Measurements from ENCODE around the gene CTNND1.
A peak's percentile ranks its signal among the peaks of the same experiment; 100 is the strongest.

CTNND1 gene

DNA sequence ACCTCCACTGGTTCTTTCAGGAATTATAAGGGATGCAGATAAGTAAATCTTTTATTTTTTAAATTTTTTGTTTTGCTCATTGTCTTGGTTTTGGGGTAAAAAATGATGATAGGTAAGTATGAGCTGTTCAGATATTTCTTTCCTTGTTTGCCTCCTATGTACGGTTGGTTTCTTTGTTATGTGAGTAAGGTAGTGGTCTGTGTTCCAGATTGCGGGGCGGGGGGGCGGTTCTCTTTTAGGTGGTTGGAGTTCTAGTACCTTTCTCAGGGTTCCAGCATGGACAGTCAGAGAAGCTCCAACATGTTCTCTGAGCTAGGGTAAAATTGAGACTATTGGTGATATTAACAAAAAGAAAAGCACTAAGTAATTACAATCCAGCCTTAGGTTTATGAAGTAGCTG lies 2.4 kb downstream of the CTNND1 start:
- no peak for DNase-seq (ENCODE audit: low spot score)

DNA sequence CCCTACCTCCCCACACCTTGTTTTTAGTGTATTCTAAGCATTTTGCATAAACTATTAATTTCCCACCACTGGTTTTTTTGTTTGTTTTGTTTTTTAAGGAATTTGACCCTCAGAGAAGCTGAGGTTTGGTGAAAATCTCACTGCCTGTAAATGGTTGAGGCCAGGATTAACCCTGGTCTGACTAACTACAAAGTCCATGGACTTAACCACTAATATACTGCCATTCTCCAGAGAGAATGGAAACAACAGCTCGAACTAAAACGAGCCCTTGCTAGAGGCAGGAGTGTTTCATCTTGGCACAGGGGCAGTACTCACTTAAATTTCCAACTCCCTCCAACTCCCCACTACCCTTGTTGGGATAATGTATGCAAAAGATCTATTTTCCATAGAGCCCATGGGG lies 3.0 kb downstream of the CTNND1 start:
- no peak for DNase-seq (ENCODE audit: low spot score)

DNA sequence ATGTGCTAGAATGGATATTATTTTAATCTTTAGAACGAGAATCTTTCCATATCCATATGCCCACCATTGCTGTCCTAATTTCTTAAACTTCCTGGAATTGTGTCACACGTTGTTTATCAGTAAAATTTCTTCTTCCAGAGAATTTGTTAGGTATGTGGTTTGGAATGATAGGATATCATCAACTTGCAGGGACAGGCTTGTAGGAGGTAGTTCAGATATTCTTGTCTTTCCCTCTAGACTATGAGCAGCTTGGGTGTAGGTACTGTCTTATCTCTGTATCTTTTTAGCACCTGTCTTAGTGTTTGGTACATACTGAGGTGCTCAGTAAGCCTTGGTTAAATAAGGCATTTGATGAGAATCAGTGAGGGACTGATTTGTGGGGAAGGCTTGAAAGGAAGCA lies 3.4 kb downstream of the CTNND1 start:
- no peak for DNase-seq (ENCODE audit: low spot score)

DNA sequence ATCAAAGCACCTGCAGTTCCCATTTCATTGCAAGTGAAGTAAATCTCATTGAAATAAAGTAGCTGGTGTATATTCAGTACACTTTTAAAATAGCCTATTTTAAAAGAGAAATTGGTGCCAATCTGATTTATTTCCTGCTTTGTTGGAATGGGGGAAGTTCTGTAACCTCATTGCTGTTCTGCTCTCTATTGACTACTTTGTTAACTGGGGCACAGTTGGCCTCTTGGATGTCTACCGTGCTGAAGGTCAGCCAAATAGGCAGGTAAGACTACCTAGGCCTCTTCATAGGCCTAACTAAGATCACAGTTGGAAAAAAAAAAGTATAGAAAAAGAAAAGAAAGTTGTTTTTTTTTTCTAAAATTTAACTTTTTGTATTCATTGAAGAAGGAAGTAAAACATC lies 9.2 kb downstream of the CTNND1 start:
- DNase-seq (ENCODE audit: low spot score), result no peak

DNA sequence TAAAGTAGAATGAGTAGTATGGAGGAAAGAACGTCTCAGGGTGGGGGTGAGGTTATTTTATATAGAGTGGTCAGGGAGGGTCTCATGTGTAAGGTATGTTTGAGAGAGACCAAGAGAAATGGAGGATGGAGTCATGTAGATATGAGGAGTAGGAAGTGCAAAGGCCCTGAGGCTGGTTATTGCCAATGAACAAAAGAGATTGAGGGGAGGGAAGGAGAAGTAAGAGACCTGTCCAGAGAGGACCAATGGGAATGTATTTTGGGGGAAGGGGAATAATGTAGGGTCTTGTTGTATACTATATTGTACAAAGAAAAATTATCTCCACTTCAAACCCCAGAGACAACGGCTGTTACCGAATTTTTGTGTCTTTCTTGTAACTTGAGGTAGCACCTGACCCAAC lies 9.8 kb downstream of the CTNND1 start:
- no peak for DNase-seq (ENCODE audit: low spot score)

DNA sequence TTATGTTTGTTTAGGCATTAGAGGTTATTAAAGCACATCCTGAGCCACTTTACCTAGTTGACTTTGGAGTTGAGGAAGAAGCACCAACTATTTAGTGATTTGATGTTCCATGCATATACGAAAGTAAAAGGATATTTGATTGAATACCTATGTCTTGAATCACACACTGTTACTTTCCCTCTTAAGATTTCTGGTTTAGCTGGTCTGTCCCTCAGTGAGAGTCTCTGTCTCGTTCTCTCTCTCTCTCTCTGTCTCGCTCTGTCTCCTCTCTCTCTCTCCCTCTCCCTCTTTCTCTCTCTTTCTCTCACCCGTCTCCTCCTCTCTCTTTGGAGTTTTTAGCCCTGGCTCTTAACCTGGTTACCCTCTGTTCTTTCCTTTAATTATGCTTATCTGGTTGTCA lies 11.0 kb downstream of the CTNND1 start:
- no peak for DNase-seq (ENCODE audit: low spot score)

DNA sequence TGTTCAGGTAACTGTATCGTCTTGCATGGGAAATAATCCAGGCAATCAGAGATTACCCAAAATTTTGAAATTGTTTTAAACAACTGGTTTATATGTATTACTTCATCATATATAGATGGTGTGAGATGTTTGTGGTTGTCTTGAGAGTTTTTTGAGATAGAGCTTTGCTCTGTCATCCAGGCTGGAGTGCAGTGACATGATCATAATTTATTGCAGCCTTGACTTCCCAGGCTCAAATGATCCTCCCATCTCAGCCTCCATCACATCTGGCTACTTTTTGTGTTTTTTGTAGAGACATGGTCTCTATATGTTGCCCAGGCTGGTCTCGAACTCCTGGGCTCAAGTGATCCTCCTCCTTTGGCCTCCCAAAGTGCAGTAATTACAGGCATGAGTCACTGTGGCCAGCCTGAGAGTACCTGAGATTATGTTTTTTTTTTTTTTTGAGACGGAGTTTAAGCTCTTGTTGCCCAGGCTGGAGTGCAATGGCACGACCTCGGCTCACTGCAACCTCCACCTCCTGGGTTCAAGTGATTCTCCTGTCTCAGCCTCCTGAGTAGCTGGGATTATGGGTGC lies 11.5 kb downstream of the CTNND1 start:
- DNase-seq (ENCODE audit: low spot score), result no peak

DNA sequence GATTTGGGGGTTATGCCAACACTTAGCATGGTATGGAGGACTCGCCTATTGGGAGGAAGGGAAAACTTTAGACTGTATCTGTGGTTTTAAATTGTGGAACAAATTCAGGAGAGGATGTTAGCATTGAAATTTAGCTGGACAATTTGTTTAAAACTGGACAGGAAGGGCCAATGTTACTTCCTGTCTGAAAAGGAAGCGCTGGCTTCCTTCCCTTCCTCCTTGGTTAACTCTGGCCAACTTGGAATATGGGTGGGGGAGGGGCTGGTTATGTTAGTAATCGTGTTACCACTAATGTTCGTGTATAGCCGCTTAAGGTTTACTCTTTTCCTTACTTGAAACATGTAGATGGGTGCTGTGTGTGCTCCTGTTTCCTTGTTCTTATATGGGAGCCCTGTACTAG lies 13.9 kb downstream of the CTNND1 start:
- no peak for DNase-seq (ENCODE audit: low spot score)

DNA sequence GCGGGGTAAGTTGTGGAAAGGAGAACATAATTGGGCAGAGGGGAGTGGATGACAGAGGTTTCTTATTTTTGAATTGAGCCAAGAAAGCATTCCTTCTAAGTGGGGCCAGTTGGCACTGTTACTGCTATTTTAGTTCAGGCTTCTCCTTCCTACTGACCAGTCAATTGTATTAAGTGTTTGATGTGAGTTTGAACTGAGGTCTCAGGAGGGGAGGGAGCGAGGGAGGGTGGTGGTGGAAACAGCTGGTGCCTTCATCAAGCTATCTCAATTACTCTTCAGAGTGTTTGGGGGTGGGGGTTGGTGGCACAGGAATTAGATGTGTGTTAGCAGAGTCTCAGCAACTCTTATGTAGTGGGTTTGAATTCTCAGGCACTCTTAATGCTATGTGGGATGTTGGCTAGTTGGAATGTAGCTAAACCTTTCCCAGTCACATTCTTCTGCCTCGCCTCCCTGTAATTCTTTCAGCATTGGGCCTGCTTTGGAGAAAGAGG lies 14.5 kb downstream of the CTNND1 start:
- DNase-seq (ENCODE audit: low spot score), result peak; percentile 54

DNA sequence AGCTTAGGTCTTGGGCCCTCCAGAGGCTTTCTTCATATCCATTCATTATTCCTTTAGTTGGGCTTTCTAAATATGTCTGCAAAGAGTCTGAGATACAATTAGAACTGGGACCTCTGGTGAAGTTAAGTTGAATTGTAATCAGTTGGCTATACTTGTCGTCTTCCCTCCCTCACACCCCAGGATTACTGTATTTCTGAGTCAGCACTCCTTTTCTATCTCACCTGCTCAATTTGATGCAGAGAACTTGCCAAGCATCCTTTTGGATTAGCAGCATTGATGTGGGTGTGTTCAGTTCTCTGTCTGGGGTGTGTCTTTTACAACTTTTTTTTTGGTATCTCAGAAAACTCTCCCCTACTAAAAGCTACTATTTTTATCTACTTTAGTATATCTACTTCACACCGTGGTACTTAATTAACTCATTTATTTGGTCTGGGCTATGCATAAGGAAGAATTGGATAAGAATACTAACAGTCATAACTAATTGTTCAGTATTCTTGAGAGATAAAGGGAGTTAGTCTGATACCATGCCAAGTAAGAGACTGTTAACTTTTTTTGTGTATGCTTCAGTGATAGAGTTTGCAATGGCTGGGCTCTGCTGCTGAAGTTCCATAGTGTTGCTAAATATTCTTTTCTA lies 15.1 kb downstream of the CTNND1 start:
- no peak for DNase-seq (ENCODE audit: low spot score)

DNA sequence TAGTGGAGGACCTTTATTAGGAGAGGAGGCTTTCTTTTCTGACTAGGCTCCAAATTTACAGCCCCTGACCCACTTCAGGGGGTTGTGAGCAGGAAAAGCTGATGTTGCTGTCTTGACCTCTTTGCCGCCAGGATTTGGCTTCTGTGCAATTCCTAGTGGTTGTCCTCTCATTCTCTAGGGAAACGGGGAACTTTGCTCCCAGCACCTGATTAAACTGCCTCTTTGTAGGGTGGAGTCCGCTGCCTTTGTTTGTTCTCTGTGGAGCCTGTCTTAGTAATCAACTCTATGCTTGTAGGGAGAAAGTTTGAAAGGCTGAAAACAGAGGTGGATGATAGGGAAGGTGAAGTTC lies 16.3 kb downstream of the CTNND1 start:
- no peak for DNase-seq (ENCODE audit: low spot score)

DNA sequence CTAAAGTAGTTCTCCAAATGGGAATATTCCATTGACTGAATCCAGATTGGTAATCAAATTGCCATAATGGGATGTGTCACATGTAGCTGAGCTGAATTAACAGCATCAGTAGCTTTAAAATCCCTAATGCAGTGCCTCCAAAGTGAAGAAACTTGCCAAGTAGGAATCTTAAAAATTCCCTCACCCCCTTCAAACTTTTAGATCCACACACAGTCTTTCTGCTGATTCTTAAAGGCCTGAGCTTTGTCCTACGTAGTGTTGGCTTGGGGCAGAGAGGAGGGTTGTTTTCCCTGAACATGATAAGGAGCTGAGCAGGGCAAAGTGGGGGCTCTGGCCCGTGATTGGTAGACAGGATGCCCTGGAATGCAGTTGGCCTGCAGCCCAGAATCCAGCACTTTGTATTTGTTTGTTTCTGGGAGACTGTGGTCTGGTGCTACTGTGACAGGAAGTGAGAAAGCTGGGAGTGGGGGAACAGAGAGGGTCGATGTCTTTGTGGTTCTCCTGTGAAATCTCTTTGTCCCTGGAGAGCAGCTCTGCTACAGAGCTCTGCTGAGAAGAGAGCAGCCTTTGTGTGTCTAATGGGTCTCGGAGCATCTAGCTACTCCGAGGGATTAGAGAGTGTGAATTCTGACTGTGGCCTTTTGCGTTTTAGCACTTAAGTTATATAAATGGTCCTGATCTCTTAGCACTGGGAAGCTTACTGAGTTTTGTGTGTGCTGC lies 16.9 kb downstream of the CTNND1 start:
- DNase-seq (ENCODE audit: low spot score), result peak; percentile 91

DNA sequence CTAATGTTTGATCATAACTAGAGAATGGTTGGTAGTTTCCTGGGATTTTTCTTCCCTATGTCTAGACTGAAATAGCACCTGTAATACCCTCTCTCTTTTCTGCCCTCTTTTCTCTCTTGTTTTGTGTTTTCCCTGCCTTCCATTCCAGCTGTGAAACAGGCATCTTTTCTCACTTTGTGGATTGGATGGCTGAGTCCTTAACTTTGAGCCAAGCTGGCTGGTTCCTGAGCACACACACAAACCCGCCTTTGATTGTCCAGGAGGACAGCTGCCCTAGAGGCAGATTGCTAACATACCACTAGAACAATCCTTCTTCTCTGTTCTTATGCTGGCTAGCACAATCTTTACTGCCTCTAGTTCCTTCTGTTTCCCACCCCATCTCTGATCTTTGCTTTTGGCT lies 17.7 kb downstream of the CTNND1 start:
- peak; percentile 70 for DNase-seq (ENCODE audit: low spot score)

DNA sequence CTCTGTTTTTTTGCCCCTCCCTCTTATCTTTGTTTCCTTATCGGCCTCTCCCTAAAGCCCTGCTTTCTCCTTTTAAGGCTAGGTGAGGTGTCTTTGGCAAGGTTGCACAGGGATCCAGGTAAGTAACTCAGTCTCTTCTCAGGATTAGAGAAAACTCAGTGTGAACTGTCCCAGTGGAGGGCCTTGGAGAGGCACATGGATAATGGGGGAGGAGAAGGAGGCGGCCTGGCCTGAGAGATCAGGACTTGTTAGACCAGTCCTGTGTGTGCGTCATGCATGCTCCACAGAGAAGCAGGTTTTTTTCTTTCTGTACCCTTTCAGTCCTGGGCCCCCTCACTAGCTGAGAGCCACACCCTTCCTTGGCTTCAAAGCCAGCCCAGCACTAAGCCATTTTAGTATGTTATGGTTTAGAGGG lies 19.9 kb downstream of the CTNND1 start:
- no peak for DNase-seq (ENCODE audit: low spot score)

DNA sequence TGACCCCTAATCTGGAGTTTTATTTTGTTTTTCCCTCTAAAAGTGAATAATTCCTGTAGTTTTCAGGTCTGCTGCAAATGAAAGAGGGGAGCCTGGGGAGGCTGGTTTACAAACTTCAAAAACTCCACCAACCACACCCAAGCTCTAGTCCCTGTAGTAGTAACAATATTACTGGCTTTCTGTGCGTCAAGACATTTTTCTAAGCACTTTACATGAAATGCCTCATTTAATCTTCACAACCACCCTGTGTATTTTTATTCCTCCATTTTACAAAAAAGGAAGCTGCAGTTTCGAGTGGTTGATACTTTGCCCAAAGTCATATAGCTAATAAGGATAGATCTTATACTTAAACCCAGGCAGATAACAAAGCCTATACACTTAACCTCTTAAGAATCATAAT lies 23.5 kb downstream of the CTNND1 start:
- no peak for DNase-seq (ENCODE audit: low spot score)

DNA sequence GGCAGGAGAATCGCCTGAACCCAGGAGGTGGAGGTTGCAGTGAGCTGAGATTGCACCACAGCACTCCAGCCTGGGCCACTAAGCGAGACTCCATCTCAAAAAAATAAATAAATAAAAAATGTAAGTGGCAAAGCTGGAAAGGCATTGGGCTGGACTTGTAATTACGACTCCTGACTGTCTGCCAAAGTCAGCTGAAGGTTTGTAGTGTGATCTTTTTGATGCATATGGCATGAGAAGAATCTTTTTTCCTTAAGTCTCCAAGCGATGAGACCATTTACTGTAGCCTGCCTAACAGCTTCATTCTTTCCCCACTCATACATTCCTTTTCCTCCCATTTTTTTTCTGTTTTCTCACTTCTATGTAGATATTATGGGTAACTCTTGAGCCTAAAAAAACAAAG lies 24.8 kb downstream of the CTNND1 start:
- no peak for DNase-seq (ENCODE audit: low spot score)

DNA sequence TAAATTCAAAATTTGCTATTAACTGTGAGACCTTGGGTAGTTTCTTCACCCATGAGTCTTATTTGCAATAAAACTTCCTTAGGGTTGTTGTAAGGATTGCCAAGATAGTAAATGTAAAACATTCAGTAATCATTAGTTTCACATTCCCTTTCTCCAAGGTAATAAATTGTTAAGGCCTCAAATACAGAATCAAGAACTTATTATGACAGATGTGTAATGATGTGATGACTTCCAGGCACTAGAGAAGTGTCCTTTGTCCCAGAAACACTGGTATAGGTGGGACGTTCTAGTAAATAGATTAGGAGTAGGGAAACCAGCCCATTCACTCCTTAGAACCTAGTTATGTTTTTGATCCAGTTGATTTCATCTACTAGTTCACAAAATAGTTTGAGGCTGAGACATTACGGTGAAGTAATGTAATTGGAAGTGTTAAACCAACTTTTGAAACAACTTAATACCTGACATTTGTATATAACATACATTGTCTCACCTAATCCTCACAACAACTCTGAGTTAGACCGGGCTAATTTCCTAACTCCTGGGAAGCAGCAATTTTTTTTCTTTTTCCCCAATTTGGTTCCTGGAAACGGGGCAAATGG lies 25.5 kb downstream of the CTNND1 start:
- DNase-seq (ENCODE audit: low spot score), result no peak

DNA sequence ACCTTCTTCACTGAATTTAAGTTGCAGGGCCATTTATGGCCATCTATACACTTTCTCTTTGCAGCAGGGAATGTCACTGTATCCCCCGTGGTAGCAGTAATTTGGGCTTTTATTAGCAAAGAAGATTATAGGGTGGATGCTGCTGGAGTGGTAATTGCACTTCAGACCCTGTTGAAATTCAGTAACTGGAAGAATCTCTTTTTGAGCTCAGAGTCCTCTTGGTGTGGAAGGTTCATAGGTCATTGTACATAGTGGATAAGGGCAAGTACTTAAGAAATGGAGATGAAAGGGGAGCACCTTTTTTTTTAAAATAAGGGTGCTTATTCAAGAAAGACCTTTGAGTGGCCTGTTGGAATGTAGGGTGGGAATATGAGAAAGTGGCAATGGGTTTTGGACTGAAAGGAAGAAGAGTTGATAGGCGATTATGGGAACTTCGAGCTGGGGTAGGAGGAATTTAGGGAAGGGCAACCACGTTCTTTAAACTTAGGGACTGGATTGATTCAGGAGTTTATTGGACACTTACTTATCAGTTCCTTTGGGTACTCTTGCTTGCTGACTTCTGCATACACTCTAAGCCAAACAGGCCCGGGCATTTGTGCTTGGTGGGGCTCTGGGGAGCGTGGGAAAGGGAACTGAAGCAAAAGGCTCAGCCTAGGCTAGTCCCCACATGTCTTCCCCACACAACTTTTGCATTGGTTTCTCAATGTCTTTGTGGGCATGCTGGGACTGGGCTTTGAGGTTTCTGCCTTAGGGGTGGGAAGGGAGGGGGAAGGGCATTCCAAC lies 26.5 kb downstream of the CTNND1 start:
- peak; percentile 27 for DNase-seq (ENCODE audit: low spot score)

DNA sequence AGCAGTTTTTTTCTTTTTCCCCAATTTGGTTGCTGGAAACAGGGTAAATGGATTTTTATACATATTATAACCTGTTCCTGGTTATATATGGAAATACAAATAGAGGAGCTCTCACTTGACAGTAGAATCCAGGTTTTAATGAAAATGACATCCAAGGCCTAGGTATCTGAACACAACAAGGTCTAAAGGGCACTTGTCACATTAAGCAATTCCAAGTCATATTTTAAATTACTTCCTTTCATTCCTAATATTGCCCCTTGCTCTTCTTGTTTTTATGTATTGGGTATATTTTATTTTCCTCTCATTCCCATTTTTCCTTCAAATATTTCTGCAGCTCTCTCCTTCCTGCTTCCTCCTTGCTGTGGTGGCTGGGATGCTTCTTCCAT lies 27.1 kb downstream of the CTNND1 start:
- DNase-seq (ENCODE audit: low spot score), result no peak

DNA sequence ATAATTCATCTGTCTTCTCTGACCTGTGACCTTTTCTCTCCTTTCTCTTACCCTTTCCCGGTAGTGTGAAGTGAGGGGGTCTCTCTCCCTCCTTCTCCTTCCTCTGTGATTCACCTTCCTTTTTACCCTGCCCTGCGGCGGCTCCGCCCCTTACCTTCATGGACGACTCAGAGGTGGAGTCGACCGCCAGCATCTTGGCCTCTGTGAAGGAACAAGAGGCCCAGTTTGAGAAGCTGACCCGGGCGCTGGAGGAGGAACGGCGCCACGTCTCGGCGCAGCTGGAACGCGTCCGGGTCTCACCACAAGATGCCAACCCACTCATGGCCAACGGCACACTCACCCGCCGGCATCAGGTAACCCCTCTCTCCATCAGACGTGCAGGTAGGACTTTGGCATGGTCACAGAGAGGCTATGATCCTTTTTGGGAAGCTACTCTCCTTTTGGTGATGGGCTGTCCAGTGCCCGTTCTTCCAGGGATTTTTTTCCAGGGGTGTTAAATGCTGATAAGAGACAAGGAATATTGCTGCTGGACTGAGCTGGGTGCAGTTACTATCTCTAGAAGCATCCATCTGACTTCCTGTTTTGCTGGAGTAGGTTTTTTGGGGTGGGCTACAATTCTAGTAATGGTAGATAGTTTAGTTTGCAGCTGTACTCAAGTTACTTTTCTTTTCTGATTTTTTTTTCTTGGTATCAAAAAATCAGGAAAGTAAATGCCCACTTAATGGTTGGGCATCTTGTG lies 29.9 kb downstream of the CTNND1 start:
- no peak for DNase-seq (ENCODE audit: low spot score)

DNA sequence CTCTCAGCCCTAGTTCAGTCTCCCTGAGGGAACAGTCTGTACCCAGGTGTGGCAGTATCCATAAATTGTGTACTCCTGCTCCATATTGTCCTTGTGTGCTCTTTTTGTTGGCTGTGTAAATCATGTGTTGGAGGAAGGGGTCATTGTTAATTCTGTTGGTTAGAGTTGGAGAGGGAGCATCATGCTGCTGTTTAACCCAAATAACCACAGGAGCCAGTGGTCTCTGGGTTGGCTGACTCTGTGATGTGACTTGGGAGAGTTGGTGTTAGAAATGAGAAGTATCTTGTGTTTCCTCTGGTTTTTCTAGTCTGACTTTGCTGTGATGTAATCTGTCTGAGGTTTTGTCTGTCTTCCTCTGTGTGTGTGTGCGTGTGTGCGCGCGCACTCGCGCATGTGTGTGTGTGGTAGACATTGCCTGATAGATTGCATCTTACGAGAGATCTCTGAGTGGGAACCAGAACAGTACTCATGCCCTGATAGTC lies 30.5 kb downstream of the CTNND1 start:
- DNase-seq (ENCODE audit: low spot score), result no peak

DNA sequence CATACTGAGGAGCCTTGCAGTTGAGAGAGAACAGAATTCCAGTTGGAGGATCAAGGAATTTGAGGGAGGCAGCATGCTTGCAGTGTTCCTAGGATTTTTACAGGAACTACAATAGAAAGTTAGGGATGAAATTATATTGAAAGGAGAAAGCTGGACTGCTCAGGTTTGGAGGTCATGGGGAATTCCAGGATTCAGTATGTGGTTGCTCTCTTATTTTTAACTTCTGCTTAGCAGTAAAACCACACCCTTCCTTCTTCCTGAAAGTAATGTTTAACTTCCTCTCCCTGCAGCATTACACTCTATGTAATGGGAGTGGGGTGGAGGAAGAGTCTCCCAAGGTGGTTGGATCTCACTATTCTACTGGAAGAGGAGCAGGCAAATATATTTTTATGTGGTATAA lies 31.3 kb downstream of the CTNND1 start:
- DNase-seq (ENCODE audit: low spot score), result no peak

Measured in AG20443 (cell line).